Measurements from ENCODE around the gene DSG2.
"Not testable (repeated sequence)": the region's sequence is repeated elsewhere in the genome, so short reads cannot be mapped to it uniquely, and the experiment has no call there.

The DSG2 gene

DNA sequence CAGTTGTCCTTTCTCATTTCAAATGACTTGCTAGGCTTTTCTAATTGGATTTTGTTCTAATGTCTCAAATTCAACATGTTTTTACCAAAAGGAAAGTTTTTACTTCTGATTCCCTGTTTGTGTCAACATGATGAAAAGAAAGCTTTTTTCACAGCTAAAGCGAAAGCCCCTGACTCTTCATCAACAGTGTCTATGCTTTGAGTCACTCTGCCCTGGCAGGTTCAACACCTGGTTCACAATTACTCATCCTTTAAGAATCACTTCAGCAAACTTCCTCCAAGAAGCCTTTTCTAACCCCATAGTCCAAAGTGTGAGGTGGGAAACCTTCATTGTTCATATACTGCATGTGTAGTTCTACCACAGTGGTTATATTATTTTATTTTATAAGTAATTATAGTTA lies 7.6 kb upstream of the DSG2 start:
- TF ChIP-seq, protein P1, sequence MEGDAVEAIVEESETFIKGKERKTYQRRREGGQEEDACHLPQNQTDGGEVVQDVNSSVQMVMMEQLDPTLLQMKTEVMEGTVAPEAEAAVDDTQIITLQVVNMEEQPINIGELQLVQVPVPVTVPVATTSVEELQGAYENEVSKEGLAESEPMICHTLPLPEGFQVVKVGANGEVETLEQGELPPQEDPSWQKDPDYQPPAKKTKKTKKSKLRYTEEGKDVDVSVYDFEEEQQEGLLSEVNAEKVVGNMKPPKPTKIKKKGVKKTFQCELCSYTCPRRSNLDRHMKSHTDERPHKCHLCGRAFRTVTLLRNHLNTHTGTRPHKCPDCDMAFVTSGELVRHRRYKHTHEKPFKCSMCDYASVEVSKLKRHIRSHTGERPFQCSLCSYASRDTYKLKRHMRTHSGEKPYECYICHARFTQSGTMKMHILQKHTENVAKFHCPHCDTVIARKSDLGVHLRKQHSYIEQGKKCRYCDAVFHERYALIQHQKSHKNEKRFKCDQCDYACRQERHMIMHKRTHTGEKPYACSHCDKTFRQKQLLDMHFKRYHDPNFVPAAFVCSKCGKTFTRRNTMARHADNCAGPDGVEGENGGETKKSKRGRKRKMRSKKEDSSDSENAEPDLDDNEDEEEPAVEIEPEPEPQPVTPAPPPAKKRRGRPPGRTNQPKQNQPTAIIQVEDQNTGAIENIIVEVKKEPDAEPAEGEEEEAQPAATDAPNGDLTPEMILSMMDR (IDR thresholded peaks at IDR 0.05; ENCODE audit: extremely low read depth, insufficient read depth, missing control alignments), result no peak
- in situ Hi-C loops (cut with MboI; ENCODE audit: low pct_unique_long_range_greater_than_20kb, low sequenced_read_pairs, unreplicated experiment), result no loop called here

DNA sequence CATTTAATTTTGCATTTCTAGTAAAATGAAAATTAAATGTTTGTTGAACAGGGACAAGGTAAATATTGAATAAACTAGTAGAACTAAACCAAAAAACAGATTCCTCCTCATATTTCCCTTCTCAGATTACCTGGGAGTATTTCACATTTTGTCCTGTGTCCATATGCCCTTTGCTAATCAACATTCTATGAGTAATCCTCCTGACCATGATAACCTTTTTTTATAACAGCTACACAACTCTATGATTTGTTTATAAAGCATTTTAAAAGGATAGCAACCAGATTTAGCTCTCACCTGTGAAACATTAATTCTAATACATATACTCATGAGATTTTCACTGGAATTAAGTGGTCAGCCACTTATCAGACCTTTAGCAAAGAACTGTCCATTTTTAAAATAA lies 7.1 kb upstream of the DSG2 start:
- TF ChIP-seq, protein P1 (IDR thresholded peaks at IDR 0.05; ENCODE audit: extremely low read depth, insufficient read depth, missing control alignments), result no peak
- in situ Hi-C loops (cut with MboI; ENCODE audit: low pct_unique_long_range_greater_than_20kb, low sequenced_read_pairs, unreplicated experiment), result no loop called here
- no peak for DNase-seq (ENCODE audit: low spot score)

More for the DNA sequence above, 7.6 kb upstream of the DSG2 start:
- DNase-seq (ENCODE audit: low spot score), result peak; percentile 37

DNA sequence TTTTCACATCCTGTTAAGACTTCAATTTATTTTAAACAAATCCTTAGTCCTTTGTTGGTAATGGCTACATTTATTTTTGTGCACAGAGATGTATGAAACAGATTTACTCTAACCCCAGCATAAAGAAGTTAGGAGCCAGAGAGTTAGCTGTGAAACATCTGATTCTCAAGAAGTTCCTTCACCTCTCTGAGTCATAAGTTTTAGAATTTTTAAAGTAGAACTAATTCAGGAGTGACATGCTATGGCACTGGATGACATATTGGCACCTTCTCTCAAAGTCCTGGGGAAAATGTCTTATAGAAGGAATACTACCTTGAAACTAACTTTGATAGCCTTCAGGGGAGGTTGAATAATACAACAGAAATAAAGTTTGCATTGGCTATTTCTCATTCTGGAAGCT lies 6.4 kb upstream of the DSG2 start:
- in situ Hi-C loops (cut with MboI; ENCODE audit: low pct_unique_long_range_greater_than_20kb, low sequenced_read_pairs, unreplicated experiment), result no loop called here
- TF ChIP-seq, protein P1 (IDR thresholded peaks at IDR 0.05; ENCODE audit: extremely low read depth, insufficient read depth, missing control alignments), result no peak
- DNase-seq (ENCODE audit: low spot score), result no peak

DNA sequence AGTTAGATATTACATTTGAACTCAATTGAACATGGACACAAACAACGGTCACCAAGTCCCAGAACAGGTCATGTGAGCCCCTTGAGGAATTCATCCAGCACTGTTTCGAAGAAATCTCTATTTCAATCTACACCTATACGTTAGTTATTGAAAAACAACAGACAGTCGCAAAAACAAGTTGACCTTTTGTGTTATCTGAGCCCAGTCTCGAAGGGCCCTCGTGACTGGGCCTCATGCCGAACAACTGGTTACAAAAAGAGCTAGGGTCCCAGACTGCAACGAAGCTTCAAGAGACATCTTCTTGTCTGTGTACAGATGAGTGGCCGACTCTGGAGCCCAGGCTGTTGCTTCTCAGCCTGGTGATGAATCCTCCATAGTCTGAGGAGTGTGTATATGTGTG lies 5.3 kb upstream of the DSG2 start:
- in situ Hi-C loops (cut with MboI; ENCODE audit: low pct_unique_long_range_greater_than_20kb, low sequenced_read_pairs, unreplicated experiment), result no loop called here
- no peak for DNase-seq (ENCODE audit: low spot score)
- TF ChIP-seq, protein P1 (IDR thresholded peaks at IDR 0.05; ENCODE audit: extremely low read depth, insufficient read depth, missing control alignments), result no peak

DNA sequence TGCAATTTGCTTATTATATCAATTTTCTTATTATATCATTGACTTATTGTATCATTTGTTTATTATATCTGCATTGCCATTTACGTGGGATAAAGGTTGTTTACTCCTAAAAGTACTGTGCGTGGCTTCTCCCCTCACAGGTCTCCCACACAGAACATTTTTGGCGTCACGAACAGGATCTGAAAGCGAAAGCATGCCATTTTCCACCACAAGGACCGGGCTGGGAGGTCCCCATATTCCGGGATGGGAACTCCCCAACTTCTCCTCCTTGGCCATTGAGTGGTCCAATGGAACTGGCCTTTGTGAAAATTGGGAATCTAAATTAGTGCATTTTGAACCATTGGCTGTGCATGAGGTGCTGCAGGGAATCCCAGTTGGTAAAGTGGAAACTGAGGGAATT lies 4.8 kb upstream of the DSG2 start:
- in situ Hi-C loops (cut with MboI; ENCODE audit: low pct_unique_long_range_greater_than_20kb, low sequenced_read_pairs, unreplicated experiment), result no loop called here
- DNase-seq (ENCODE audit: low spot score), result no peak
- TF ChIP-seq, protein P1 (IDR thresholded peaks at IDR 0.05; ENCODE audit: extremely low read depth, insufficient read depth, missing control alignments), result no peak

DNA sequence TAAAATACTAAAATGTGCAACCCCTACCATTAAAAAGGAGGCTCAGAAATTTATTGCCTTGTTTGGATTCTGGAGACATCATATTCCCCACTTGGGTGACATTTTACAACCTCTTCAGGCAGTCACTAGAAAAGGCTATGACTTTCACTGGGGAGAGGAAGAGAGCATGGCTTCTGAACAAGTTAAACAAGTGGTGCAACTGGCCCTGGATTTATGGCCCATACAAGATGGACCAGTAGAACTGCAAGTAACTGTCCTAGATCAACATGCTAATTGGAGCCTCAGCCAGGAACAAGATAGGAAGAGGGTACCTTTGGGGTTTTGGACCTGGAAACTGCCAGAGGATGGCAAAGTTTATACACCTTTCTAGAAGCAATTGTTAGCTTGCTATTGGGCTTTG lies 4.0 kb upstream of the DSG2 start:
- in situ Hi-C loops (cut with MboI; ENCODE audit: low pct_unique_long_range_greater_than_20kb, low sequenced_read_pairs, unreplicated experiment), result no loop called here
- no peak for DNase-seq (ENCODE audit: low spot score)
- TF ChIP-seq, protein P1 (IDR thresholded peaks at IDR 0.05; ENCODE audit: extremely low read depth, insufficient read depth, missing control alignments), result no peak

DNA sequence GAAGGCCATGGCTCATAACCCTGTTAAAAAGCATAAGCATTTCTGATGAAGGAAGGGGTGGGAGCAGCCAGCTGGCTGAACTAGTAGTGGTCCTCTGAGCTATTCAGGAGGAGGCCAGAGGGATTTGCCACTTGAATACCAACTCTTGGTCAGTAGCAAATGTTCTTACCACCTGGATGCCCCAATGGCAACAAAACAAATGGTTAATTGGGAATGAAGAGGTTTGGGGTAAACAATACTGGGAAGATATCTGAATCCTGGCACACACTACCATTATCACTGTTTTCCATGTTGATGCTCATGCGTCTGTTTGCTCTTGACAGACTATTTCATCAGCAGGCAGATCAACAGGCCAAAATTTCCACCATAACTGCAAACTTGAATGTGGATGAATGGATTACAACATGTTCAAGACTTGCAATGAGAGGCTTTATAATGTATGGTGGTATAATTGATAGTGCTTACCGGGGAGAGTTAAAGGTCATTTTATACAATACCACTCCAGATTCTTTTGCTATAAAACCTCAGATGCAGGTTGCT lies 3.2 kb upstream of the DSG2 start:
- DNase-seq (ENCODE audit: low spot score); in situ Hi-C loops (cut with MboI; ENCODE audit: low pct_unique_long_range_greater_than_20kb, low sequenced_read_pairs, unreplicated experiment): not testable (repeated sequence)
